Stimulated activated CD4-positive, alpha-beta T cell treated with anti-CD3 and anti-CD28 coated beads, TNF-alpha, amount 100 ng/mL, for 48 hours (primary cell): ENCODE measurements around the gene ARHGAP27.

Experiments
- DNase-seq, 3 donors: peaks; one replicate each; pipeline ENCODE4 v3.0.0-alpha.2; 2020; ENCODE audit warnings: low read depth in 3 of 3

ARHGAP27 gene

GRCh38 chr17:45385331-45385997, 47.2 kb downstream of the ARHGAP27 start:
- peak; percentile 83 to 93 (median 91) for DNase-seq

GRCh38 chr17:45384789-45385262, 47.8 kb downstream of the ARHGAP27 start:
- no peak for DNase-seq

DNA sequence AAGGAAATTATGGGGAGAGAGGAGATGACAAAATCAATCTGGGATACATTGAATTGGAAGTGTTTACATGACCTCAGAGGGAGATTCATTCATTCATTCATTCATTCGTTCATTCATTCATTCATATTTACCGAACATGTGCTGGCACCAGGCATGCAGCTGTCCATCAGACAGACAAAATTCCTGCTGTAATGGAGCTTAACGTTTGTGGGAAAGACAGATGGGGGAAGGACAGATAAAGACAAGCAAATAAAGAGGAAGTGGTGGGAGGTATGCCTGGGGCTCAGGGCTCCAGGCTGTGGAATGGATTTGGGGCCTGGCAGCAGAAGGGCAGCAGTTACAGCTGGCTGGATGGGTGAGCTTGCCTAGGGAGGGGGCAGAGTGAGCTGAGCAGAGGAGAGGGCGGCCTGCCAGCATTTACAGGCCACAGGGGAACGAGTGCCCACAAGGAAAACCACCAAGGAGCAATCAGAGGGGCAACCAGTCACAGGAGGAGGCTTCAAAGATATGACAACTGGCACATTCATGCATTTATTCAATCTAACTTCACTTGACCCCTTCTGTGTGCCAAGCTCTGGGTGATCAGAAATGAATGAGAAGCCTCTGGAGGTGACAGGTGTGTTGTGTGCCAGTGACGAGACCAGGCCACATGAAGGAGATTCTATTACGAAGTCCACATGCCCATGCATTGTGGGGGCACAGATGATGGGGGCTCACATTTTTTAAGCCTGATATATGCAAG, 48.5 kb downstream of the ARHGAP27 start:
- no peak for DNase-seq

GRCh38 chr17:45383003-45383402, 49.7 kb downstream of the ARHGAP27 start:
- DNase-seq = no peak

- DNase-seq = no peak
These were observed 50.4 kb downstream of the ARHGAP27 start for GRCh38 chr17:45382226-45382625.

DNA sequence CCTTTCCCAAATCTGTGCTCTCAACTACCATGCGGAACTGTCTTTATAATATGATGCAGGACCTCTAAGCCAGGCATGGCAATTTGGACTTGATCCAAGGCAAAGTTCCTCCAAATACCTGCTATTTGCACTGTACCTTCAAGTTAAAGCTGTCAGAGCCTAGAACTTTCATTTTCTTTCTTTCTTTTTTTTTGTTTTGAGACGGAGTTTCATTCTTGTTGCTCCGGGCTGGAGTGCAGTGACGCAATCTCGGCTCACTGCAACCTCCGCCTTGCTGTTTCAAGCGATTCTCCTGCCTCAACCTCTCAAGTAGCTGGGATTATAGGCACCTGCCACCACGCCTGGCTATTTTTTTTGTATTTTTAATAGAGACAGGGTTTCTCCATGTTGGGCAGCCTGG, 51.7 kb downstream of the ARHGAP27 start:
- no peak for DNase-seq

DNA sequence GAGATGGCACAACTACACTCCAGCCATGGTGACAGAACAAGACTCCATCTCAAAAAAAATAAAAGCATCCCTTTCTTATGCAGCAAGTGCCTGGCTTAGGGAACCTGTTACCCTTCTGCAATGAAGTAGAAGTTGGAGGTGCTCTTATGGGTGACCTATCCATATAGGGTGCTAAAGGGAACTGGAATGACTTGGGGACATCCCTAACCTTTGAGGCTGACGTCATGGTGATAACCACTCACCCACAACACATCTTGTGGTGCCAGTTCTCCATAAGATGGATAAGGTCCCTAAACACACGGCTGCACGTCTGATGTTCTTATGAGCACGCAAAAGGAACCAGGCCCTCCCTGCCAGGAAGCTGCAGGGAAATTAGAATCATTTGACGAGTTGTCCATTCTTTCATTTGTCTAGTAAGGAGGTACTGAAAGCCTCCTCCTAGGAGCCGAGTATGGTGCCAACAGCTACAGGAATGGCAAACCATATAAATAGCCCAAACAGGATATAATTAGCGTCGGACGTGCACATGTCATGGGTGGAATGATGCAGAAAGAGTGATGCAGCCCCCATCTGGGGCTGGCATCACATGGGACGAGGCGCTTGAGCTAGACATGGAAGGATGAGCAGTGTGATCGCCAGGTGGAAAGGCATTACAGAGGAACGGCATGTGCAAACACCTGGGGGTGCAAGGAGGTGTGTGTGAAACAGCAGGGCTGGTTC, 52.5 kb downstream of the ARHGAP27 start:
- no peak for DNase-seq

- no peak for DNase-seq
These were observed 55.3 kb downstream of the ARHGAP27 start for GRCh38 chr17:45377401-45377800.

DNA sequence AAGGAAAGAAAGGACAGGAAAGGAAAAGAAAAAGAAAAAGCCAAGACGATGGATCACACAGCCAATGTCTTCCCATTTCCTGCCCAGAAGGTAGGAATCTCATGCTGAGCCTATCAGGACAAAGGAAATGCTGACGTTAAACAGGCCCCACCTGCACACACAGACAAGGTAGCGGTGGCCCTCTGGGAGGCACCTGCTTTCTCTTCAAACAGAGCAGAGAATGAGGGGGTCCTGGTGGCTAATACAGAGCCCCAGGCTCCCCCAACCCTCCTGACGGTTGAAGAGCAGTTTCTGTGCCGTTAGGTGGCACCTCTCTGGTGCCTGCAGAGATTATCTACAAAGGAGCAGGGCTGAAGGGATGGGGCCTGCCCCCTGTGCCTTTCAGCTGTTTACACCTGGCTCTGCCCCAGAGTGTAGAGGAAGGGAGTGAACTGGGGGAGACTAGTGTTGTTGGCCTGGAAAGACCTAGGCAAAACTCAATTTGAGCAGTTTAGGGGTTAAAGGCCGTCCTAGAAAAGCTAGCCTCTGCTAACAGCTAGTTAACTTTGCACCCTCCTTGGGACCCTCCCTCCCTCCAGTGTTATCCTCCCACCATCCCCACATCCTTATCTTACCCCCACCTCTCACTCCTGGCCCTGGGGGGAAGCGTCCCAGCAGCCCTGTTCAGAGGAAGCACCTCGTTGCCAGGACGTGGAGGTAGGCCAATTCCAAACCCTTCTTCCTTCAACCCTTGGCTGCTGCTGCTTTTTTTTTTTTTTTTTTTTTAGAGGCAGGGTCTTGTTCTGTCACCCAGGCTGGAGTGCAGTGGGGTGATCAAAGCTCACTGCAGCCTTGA, 56.3 kb downstream of the ARHGAP27 start:
- DNase-seq = no peak

DNA sequence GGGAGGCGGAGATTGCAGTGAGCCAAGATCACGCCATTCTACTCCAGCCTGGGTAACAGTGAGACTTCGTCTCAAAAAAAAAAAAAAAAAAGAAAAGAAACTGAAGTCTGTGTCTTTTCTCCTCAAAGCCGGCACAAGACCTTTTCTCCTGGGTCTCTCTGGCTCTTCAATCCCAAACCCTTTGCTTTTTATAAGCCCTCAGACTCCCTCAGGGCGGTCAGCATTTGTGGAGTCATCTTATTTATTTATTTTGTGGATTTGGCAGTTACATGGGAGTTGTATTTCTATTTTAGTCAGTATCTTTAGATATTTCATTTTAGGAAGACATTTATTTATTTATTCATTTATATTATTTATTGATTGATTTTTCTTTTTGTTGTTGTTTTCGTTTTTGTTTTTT, 58.2 kb downstream of the ARHGAP27 start:
- no peak for DNase-seq

DNA sequence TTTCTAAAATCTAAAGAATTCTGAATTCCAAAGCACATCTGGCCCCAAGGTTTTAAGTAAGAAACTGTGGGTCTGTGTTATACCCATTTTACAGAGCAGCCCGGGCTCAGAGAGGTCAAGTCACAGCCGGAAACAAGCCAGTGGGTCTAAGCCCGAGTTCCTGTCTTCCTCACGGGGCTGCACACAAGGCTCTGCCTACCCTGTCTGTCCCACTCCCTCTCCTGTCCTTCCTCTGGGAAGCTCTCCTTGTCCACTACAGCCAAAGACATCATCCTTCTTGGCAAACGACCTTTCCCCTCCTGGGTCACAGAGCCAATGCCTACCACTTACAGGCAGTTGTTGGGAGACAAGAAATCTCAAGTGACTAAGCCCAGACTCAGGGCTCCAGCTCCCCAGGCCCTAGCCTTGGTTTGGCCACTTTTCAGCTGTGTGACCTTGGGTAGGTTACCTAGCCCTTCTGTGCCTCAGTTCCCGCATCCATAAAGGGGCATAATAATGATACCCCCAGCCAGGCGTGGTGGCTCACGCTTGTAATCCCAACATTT, 60.3 kb downstream of the ARHGAP27 start:
- DNase-seq = no peak

DNA sequence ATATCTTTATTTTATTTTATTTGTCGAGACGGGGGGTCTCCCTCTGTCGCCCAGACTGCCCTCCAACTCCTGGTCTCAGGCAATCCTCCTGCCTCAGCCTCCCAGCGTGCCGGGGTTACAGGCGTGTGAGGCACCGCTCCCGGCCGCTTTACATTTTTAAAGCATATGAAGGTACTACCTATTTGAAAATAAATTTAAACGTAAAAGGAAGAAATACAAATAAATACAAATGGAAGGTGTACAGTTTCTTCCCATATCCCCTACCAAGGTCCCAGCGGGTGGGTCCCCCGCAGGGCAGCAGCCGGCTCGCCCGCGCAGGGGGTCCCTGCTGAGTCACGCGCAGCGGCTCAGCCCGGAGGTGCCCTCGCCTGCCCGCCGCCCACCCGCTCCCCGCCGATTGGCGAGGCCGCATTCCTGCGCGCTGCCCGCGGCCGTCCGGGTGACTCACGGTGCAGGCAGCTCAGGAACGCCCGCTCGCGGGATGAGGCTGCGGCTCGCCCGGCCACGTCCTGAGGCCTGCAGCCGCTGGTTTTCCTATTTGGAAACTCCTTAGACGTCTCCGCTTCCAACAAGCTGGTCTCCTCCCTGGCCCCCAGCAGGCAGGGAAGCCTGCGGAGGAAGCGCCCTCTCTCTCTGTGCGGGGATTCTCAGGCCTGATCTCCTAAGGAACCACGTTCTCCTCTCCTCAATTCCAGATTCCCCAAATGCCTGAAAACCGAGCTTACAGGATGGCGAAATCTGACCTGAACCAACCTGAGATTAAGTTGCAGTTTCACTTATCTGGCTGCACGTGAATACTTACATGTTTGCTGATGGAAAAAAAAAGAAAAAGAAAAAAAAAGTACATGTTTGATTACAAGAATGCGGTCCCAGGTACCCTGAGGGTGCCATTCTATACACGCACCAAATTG, 61.0 kb downstream of the ARHGAP27 start:
- peak in 2 of 3 donors; percentile 26 to 43 for DNase-seq

DNA sequence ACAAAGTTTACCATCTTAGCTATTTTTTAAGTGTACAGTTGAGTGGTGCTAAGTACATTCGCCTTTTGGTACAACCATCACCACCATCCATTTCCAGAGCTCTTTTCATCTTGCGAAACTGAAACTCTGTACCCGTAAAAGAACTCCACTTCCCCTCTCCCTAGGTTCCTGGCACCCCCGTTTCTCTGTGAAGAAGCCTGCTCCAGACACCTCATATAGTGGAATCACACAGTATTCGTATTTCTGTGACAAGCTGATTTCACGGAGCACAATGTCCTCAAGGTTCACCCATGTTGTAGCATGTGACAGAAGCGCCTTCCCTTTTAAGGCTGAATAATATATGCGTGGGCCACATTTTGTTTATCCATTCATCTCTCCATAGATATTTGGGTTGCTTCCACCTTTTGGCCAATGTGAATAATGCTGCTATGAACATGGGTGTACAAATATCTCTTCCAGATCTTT, 61.7 kb downstream of the ARHGAP27 start:
- DNase-seq = no peak

DNA sequence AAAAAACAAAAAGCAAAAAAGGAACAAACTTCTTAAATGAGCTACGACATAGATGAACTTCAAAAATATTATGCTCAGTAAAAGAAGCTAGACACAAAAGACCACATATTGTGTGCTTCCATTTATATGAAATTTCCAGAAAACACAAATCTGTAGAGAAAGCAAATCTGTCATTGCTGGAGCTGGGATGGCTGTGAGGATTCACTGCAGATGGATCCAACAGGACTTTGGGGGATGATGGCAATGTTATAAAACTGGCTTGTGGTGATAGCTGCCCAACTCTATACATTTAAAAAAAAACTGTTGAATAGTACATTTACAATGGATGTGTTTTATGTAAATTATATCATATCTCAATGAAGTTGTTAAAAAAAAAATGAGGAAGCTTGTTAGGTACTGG, 63.2 kb downstream of the ARHGAP27 start:
- no peak for DNase-seq

DNA sequence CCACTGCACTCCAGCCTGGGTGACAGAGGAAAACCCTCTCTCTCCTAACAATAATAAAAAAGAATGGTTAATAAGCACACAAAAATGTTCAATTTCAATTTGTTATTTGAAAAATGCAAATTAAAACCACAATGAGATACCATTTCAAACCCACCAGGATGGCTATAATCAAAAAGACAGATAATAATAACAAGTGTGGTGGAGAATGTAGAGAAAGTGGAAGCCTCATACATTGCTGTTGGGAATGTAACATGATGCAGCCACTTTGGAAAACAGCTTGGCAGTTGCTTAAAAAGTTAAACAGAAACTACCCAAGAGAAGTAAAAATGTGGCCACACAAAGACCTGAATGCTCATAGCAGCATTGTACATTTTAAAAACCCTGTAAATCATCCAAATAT, 64.0 kb downstream of the ARHGAP27 start:
- DNase-seq = no peak

DNA sequence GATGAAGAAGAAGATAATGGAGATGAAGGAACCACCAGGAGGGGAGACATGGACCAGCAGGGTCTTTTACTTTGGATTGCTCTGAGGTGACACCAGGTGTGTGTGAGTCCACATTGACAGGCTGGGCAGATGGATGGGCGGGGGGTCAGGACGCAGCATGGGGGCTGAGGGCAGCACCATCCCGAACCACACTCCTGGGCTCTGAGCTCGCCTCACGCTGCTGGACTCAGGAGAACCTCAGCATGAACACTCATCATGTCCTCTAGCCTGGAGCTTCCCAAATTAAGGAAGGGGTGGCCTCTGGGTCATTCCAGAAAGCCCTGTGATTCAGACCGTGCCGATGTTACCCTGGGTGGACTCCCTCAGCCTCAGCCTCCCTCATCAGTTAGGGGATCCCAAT, 65.5 kb downstream of the ARHGAP27 start:
- DNase-seq = no peak

- no peak for DNase-seq
These were observed 66.0 kb downstream of the ARHGAP27 start for GRCh38 chr17:45366691-45367090.

DNA sequence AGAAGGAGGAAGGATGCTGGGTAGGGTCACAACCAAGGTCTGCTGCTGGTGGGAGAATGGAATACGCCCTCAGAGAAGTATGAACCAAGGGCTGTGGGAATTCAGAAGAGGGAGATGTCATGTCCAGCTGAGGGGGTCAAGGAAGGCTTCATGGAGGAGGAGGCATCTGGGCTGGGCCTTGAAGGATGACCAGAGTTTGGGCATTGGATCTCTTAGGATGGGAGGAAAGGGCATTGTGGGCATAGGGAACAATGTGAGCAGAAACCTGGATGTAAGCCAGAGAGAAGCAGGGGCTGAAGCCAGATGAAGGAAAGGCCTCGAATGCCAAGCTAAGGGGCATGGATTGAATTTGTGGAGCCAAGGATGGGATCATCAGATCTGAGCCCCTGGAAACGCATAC, 66.6 kb downstream of the ARHGAP27 start:
- no peak for DNase-seq

DNA sequence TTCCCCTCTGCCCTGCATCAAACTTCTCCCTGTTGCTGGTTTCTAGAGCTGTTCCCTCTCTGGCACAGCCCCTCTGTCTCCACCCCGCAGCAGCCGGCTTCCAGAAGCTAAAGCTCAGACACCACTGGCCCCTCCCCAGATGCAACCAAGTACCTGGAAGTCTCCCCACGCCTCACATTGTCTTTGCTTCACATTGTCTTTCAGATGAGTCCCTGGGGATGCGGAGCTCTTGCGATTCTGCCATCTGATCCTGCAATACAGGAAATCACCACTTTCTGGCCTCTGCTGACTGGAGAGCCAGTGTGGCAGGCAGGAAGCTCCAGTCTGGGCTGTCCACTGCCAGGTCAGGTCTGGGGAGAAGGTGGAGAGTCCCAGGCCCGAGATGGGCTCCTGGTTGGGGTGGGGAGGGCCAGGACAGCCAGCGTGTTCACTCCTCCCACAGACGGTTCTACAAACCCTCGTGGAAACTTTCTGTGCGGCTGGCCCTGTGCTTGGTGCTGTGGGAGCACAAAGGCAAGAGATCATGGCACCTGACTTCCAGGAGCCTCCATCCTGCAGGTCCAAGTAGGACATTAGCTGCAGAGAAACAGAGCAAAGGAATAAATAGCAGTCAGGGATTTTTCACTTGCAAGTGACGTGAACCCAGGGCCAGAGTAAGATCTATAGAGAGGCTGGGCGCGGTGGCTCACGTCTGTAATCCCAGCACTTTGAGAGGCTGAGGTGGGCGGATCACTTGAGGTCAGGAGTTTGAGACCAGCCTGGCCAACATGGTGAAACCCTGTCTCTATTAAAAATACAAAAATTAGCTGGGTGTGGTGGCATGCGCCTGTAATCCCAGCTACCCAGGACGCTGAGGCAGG, 67.9 kb downstream of the ARHGAP27 start:
- DNase-seq = no peak
